ENCODE results near the gene ZNF280B. TPM values are rescaled to one million over a fixed set of nuclear protein-coding genes. Genes with fewer than 3 reads are reported as not detected.

The ZNF280B gene
- total RNA-seq, 1 experiment from 2014 or later: 5.5 TPM

DNA sequence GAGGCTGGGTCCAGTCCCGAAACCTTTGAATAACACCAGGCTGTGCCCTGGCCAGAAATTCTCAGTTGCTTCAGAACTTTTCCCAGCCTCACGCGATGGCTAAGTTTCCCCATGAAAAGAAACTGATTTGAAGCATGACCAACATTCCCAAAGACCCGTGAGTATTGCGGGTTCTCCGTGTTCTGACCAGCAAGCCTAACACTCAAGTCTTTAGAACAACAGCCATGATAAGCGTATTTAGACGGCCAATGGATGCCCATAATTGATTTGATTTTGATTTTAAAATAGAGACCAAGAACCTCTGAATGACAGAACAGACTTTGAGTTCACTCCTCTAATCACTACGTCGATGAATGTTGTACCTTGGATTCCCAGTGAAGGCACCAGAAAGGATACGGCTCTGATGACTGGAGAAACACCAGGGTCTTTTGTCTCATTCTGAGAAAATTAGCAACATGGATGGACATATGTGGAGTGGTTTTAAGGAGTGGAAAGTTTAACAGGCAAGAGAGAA lies 43.9 kb downstream of the ZNF280B start (continued):
- TF ChIP-seq POLR2A (IDR thresholded peaks at IDR 0.05; ENCODE audit: borderline replicate concordance, extremely low read depth, insufficient read depth, insufficient read length) (no peak), TCF7L2 (IDR thresholded peaks at IDR 0.05; ENCODE audit: borderline replicate concordance, extremely low read depth, insufficient read depth, insufficient read length) (no peak), CBX3 (IDR thresholded peaks at IDR 0.05; ENCODE audit: low read depth) (no peak), SRF (IDR thresholded peaks at IDR 0.05; ENCODE audit: low read depth) (no peak)

GRCh38 chr22:22463855-22464540 lies 44.5 kb downstream of the ZNF280B start:
- Histone ChIP-seq H3K9me2 (ENCODE audit: insufficient read depth) (no peaks in the 10 kb centered on the region), H3K79me2 (ENCODE audit: insufficient read depth, low read length) (no peaks in the 10 kb centered on the region), H3K36me3 (ENCODE audit: control insufficient read depth in 1 of 2, insufficient read depth in 2 of 2, low read length in 2 of 2) (no peaks in the 10 kb centered on the region; a peak in 1 of 4 replicates), H3K27ac (ENCODE audit: low read depth, low read length) (no peak overlapping the region), H3K4me2 (ENCODE audit: low read length) (peak overlapping the region; percentile 40), H3K4me1 (ENCODE audit: control insufficient read depth in 1 of 2, insufficient read depth in 2 of 2, low read length in 2 of 2) (no peaks in the 10 kb centered on the region), H3K9me3 (ENCODE audit: control insufficient read depth in 1 of 2, insufficient read depth in 1 of 2, low read depth in 1 of 2, low read length in 2 of 2) (peaks cover 0 to 9% of the 10 kb centered on the region in 2 experiments; a peak in 1 of 4 replicates), H3K4me3 (replicated peaks in 1 of 2; ENCODE audit: low read depth in 1 of 2, low read length in 2 of 2) (peak overlapping the region in 1 of 2 experiments; percentile 8; a peak in 1 of 4 replicates), H2AFZ (ENCODE audit: low read depth, low read length, poor library complexity, severe bottlenecking) (peak overlapping the region; percentile 2), H3K27me3 (ENCODE audit: insufficient read depth, low read length) (no peaks in the 10 kb centered on the region), H4K20me1 (ENCODE audit: insufficient read depth) (no peaks in the 10 kb centered on the region), H3K9ac (ENCODE audit: low read length) (no peak overlapping the region)
- CTCF ChIA-PET: interaction anchor here (0.6 to 2.8 kb wide), 28 partner anchors 11 to 493 kb away, joined by 3 to 20 read pairs (median 4); no protein-coding TSS in a partner anchor
- POLR2A ChIA-PET: no interaction called here
- intact Hi-C loops (cut with micrococcal nuclease): loop anchor here (1.0 to 10.0 kb wide), 4 partner anchors 121 to 492 kb away; no protein-coding TSS in a partner anchor
- ATAC-seq (peak; percentile 92), DNase-seq (ENCODE audit: low read depth, low spot score) (peak; percentile 51)
- RAD21 ChIA-PET (ENCODE audit: low non-redundant PET in 1 of 2, low total read pairs in 2 of 2, uncharacterized antibody in 2 of 2, unreplicated experiment in 2 of 2): interaction anchor here in 1 of 2 experiments (0.8 kb wide), 1 partner anchor 250 kb away, joined by 3 read pairs; no protein-coding TSS in a partner anchor
- BruUV-seq (replicated peaks): no TSS peak
- TF ChIP-seq SP1 (IDR thresholded peaks at IDR 0.05; ENCODE audit: low read depth) (no peak), CTCF (IDR thresholded peaks at IDR 0.05 in 2 of 3, conservative IDR thresholded peaks at IDR 0.05 in 1 of 3; ENCODE audit: borderline replicate concordance in 1 of 3, insufficient read depth in 1 of 3, low read depth in 2 of 3, low read length in 2 of 3) (peak; percentile 53 to 81 (median 59); a peak in 4 of 6 replicates), ZNF274 (IDR thresholded peaks at IDR 0.05; ENCODE audit: low read depth, low read length) (no peak), RAD21 (IDR thresholded peaks at IDR 0.05; ENCODE audit: low read depth) (peak; percentile 78)

All from HCT116 (cell line).